Activated CD4-positive, alpha-beta T cell treated with anti-CD3 and anti-CD28 coated beads, Interleukin-2, Interleukin-4, amounts not matched to agents 100 ng/mL and 50 ng/mL, durations not matched to agents 16 hours and 8 hours (primary cell): ENCODE data around the gene SELL.
"Not testable (repeated sequence)": the region's sequence is repeated elsewhere in the genome, so short reads cannot be mapped to it uniquely, and the experiment has no call there.

Experiments
- DNase-seq: peaks from one replicate; pipeline ENCODE4 v3.0.0-alpha.2; 2020; ENCODE audit warnings: low spot score

The SELL gene

GRCh38 chr1:169711469-169712308, at the start of gene SELL:
Gene SELL, minus strand, starts transcription at chr1:169711620. Its CDS starts 122 bp downstream, at chr1:169711498.
- DNase-seq: peak; percentile 87

GRCh38 chr1:169759038-169759437, 47.6 kb upstream of the SELL start:
- no peak for DNase-seq

DNA sequence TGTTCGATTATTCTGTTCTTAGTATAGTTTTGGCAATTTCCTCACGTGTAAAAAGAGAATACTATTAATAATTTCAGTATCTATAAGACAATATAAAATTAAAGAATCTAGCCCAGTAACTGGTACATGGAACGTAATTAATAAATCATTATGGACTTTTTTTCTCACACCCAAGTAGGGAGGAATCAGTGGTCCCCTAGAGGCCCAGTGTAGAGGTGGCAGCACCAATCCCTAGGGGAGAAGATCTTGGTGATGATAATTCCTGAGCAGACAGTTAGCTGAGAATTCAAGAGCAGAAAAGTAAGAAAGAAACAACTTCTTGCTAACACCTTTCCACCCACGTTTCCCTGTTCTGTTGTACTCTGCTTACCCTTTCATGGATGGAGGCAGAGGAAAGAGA, 42.1 kb upstream of the SELL start:
- DNase-seq: no peak

DNA sequence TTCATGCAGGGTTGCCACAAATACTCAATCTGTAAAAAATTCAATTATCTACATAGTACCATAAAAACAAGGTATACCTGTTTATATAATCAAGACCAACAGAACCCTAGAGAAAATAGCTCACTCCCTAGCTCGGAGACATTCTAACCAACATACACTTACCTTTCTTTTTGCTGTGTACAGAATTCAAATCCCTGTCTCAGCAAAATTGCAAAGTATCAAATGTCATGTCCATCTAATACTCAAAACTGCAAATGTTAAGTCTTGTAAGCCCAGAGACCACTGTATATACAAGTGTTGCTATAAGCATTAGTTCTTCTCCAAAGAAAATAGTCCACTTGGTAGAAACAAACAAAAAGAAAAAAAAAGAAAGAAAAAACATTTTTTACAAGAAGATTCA, 38.6 kb upstream of the SELL start:
- DNase-seq: no peak

- DNase-seq: no peak
These were observed 35.1 kb upstream of the SELL start for GRCh38 chr1:169746550-169746949.

- DNase-seq: no peak
These were observed 33.8 kb upstream of the SELL start for GRCh38 chr1:169745015-169745861.

DNA sequence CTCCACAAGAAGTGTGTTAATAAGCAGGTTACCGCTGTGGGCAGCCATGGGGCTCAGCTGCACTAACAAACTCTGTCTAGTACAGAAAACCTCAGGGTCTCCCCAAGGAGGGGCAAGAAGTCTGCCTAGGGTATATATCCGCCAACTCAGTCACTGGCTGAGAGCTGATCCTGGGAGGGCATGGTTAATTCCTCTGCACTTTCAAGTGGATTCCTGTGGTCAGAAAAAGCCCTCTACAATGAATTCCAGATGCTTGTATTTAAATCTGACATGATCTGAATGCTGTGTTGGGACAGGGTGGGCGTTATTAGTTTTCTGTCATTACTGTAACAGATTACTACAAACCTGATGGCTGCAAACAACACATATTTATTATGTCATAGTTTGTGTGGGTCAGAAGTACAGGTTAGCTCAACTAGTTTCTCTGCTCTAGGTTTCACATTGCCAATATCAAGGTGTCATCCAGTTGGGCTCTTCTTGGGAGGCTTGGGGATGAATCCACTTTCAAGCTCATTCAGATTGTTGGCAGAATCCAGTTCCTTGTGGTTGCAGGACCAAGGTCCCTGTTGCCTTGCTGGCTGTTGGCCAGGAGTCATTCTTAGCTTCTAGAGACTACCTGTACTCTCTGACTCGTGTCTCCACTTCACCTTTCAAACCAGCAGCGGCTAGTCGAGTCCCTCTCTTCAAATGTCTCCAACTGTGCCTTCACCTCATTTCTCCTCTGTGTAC, 30.4 kb upstream of the SELL start:
- DNase-seq: no peak

GRCh38 chr1:169739980-169740379, 28.6 kb upstream of the SELL start:
- no peak for DNase-seq

GRCh38 chr1:169733924-169734323, 22.5 kb upstream of the SELL start, which contains the start of gene SELE:
Gene SELE, minus strand, starts transcription at chr1:169734079. Its CDS starts 467 bp downstream, at chr1:169733612.
- DNase-seq: no peak

DNA sequence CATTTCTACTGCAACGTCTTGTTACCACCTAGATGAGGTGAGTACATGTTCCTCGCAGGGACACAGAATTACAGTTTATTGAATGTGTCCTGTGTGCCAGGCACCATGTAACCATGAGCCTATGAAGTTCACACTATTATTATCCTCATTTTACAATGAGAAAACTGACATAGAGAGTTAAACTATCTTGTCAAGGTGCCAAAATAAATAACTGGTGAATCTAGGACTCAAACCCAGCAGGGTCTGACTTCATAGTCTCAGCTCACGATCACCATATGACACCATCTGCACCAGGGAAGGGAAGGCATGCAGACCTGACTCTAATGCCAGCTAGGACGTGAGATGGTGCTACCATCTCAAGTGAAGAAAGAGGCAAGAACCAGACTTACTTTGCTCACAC, 20.0 kb upstream of the SELL start:
- no peak for DNase-seq

DNA sequence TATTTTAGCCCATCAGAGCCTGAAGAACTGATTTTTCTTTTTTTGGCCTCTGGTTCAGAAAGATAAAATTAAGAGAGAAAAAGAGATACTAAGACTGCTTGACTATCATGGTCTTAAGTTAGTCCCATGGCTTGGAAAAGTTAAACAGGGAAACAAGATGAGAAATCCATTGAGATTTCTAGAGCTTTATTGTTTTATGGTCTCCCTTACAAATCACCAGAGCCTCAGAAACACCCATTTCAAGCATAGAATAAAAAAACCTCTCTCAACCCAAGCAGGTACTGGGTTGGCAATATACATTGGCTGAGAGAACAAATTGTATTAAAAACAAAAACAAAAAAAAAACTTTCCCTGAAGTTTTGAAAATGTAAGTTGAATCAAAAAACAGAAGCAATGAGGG, 18.6 kb upstream of the SELL start:
- DNase-seq: no peak

- no peak for DNase-seq
These were observed 15.9 kb upstream of the SELL start for GRCh38 chr1:169727307-169727706.

DNA sequence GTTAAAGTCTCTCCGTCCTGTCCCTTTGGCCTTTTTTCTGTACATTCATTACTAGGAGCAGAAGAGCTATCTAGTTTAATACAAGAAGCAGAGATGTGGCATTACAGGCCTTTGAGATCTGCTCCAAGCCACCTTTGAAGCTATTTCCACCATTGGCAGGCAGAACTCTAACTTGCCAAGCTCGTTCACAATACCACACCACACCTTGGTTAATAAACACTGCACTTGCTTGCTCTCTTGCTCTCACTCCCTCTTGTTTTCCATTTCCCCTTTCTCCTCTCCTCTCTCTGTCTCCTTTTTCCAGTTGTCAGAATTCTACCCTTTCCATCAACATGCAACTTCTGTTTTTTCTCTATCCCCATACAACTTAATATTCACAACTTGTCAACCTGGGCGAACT, 15.4 kb upstream of the SELL start:
- no peak for DNase-seq

GRCh38 chr1:169725930-169726329, 14.5 kb upstream of the SELL start:
- no peak for DNase-seq

DNA sequence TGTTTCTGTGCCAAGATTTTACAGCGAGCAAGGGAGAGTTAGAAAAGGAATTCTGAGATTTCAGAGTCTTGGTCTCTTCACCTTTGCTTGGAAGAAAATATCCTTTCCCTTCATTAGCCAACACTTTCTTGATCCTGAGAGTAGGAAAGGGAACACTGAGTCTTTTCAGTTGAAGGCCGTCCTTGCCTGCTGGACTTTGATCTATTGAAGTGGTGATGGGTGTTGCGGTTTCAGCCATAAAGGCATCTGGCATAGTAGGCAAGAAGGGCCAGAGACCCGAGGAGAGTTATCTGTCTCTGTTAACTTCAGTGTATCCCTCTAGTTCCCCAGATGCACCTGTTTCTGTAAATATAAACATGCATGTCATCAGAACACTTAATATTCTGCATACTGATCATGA, 12.7 kb upstream of the SELL start:
- DNase-seq: no peak

- no peak for DNase-seq
These were observed 12.3 kb upstream of the SELL start for GRCh38 chr1:169723763-169724162.

DNA sequence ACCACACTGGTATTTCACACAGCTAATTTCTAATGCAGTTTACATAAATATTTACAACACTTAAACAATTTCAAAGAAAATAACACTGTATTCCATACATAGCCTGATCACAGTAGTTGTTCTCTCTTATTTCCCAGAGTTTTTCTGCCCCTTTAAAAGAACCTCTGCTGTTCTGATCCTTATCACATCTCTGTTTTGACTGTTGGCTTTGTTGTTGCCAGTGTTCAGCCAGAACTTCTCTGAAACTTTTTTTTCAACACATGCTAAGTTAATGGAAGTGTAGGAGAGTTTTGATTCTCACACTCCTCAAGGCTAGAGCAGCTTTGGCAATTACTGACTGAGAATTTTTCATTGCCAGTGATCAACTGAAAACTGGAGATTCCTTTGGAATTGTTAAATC, 11.4 kb upstream of the SELL start:
- DNase-seq: no peak

- DNase-seq: not testable (repeated sequence)
These were observed 3.7 kb upstream of the SELL start for GRCh38 chr1:169715100-169715499.

GRCh38 chr1:169713090-169713489, 1.7 kb upstream of the SELL start:
- not testable (repeated sequence) for DNase-seq

GRCh38 chr1:169712309-169712631, 850 bp upstream of the SELL start:
- no peak for DNase-seq

DNA sequence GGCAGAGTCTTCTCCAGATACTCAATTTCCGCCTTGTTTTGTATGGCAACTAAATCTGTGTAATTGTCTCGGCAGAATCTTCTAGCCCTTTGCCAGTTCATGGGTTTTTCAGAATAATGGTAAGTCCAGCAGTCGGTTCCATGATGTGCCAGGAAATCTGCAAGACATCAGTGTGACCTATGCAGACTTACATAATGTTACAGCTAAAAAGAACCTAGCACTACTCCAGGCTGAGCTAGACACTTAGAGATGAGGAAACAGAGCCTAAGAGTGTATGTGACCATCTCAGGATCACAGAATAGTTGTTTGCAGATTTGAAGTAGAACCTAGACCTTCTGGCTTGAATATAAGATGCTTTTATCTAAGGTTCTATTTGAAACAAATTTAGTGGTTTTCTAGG, 2.8 kb downstream of the SELL start:
- DNase-seq: no peak

- DNase-seq: no peak
These were observed 3.4 kb downstream of the SELL start for GRCh38 chr1:169707912-169708604.
